ENCODE measurements around the gene SPEM3. TPM values are rescaled to one million over a fixed set of nuclear protein-coding genes. Genes with fewer than 3 reads are reported as not detected.

Gene SPEM3
- polyA plus RNA-seq, 2 of the 4 experiments (the other 2 are of a cell fraction): not detected

DNA sequence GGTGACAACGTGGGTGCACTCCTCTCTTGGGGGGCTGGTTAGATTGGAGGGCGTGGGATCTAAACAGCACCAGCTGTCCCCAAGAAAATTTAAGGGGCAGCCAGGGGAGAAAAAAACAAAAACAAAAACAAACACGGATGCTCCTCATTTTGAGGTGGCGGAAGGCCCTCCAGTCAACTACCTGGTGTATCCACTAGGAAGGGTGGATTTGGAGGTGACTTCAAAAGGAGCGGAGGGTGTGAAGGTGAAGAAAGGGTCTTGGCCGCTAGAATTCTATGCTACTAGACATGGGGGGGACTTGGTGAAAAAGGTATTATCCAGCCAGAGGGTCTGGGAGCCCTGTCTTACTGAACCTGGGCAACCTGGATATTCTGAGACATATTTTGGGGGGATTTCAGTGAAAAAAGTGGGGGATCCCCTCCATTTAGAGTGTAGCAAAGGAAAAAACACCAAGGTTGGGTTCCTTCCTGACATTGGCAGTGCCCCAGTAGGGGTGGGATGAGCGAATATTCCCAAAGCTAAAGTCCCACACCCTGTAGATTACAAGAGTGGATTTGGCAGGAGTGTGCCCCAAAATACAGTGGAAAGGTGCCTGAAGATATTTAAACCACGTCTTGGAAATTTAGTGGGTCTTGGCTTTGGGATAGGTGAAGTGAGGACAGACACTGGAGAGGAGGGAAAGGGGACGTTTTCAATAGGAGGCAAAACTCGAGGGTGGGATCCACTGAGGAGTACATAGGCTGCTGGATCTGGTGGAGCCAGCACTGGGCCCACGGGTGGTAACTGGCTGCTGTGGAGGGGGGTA lies 10.2 kb downstream of the SPEM3 start:
- Histone ChIP-seq H3K9me3 (no peaks in the 10 kb centered on the region), H3K4me2 (peak overlapping the region; percentile 98), H3K4me3 (peak overlapping the region; percentile 52), H3K27ac (peak overlapping the region in 1 of 2 experiments; percentile 85; a peak in 3 of 6 replicates), H3K4me1 (peaks cover 32% of the 10 kb centered on the region)
- no peak for DNase-seq (ENCODE audit: low read depth in 1 of 2, low spot score in 1 of 2)
- 77% methylated on average over 11 of the region's 11 CpGs for WGBS (ENCODE audit: missing lambda C conversion rate)
- no peak for FAIRE-seq
- TF ChIP-seq KDM5A (IDR thresholded peaks at IDR 0.05) (no peak), FOSB (CRISPR knock-in tag; IDR thresholded peaks at IDR 0.05) (no peak), RAD21 (conservative IDR thresholded peaks at IDR 0.05 in 1 of 2, IDR thresholded peaks at IDR 0.05 in 1 of 2) (no peak), RCOR1 (IDR thresholded peaks at IDR 0.05; ENCODE audit: low read depth, low read length) (no peak), NR3C1 (IDR thresholded peaks at IDR 0.05) (no peak), FOXS1 (CRISPR knock-in tag; IDR thresholded peaks at IDR 0.05) (no peak), CHD2 (IDR thresholded peaks at IDR 0.05; ENCODE audit: low read length, partially characterized antibody) (no peak)
- TF ChIP-seq, protein P1, sequence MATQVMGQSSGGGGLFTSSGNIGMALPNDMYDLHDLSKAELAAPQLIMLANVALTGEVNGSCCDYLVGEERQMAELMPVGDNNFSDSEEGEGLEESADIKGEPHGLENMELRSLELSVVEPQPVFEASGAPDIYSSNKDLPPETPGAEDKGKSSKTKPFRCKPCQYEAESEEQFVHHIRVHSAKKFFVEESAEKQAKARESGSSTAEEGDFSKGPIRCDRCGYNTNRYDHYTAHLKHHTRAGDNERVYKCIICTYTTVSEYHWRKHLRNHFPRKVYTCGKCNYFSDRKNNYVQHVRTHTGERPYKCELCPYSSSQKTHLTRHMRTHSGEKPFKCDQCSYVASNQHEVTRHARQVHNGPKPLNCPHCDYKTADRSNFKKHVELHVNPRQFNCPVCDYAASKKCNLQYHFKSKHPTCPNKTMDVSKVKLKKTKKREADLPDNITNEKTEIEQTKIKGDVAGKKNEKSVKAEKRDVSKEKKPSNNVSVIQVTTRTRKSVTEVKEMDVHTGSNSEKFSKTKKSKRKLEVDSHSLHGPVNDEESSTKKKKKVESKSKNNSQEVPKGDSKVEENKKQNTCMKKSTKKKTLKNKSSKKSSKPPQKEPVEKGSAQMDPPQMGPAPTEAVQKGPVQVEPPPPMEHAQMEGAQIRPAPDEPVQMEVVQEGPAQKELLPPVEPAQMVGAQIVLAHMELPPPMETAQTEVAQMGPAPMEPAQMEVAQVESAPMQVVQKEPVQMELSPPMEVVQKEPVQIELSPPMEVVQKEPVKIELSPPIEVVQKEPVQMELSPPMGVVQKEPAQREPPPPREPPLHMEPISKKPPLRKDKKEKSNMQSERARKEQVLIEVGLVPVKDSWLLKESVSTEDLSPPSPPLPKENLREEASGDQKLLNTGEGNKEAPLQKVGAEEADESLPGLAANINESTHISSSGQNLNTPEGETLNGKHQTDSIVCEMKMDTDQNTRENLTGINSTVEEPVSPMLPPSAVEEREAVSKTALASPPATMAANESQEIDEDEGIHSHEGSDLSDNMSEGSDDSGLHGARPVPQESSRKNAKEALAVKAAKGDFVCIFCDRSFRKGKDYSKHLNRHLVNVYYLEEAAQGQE (IDR thresholded peaks at IDR 0.05): no peak
- no peak for ATAC-seq
- ChIA-PET CTCF (interaction anchor here (0.6 to 17.0 kb wide), 12 partner anchors 13 to 177 kb away, joined by 3 to 342 read pairs (median 15); partner anchors contain the start of genes CHRNB1, KCTD11, SENP3 and SLC35G6), POLR2A (interaction anchor here (0.6 kb wide), 2 partner anchors 19 to 43 kb away, joined by 3 to 5 read pairs; partner anchors contain the start of gene SPEM1)

DNA sequence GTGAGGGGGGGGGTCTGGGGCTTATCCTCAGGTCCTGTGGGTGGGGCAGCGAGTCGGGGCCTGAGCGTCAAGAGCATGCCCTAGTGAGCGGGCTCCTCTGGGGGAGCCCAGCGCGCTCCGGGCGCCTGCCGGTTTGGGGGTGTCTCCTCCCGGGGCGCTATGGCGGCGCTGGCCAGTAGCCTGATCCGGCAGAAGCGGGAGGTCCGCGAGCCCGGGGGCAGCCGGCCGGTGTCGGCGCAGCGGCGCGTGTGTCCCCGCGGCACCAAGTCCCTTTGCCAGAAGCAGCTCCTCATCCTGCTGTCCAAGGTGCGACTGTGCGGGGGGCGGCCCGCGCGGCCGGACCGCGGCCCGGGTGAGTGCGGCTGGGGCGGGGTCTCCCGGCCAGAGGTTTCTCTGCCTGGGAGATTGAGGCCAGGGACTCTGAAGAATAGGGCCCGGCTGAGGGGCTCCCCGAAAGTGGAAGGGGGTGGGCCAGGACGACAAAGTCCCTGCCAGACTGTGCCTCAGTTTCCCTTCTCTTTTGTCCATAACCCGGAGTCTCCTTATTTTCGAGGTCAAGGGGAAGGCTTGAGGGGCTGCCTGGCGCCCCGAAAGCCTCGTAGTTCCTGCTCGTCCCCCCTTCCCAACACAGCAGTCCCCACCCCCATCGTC lies 10.9 kb downstream of the SPEM3 start, which contains the start of gene FGF11:
Gene FGF11 (plus strand): TSS at position 51 of the 651 bp plus-strand sequence. CDS start 109 bp downstream, at position 160.
- H3K4me2 ChIP-seq: peak within 1 kb of the TSS; percentile 98
- peak within 1 kb of the TSS; percentile 65 to 85 for H3K27ac ChIP-seq
- no peak for DNase-seq (ENCODE audit: low read depth in 1 of 2, low spot score in 1 of 2)
- CTCF ChIA-PET: interaction anchor here (0.6 to 17.0 kb wide), 9 partner anchors 18 to 197 kb away, joined by 3 to 342 read pairs (median 8); partner anchors contain the start of genes CHRNB1, KCTD11, SENP3 and TMEM95
- peak within 1 kb of the TSS; percentile 52 for H3K4me3 ChIP-seq
- no peaks in the 10 kb centered on the region for H3K9me3 ChIP-seq
- no peak for ATAC-seq
- POLR2A ChIA-PET: interaction anchor here (0.6 to 1.4 kb wide), 4 partner anchors 9 to 46 kb away, joined by 3 to 6 read pairs (median 4); partner anchors contain the start of gene SPEM1
- H3K4me1 ChIP-seq: peaks cover 37% of the 10 kb centered on the region
- TF ChIP-seq MAFK (IDR thresholded peaks at IDR 0.05; ENCODE audit: partially characterized antibody) (no peak), POLR2A (IDR thresholded peaks at IDR 0.05; ENCODE audit: low read length) (peak; percentile 5)
- TF ChIP-seq, protein P1 (IDR thresholded peaks at IDR 0.05): peak; percentile 66; the same call in 1 of the 2 replicates
- TF ChIP-seq, protein P2, sequence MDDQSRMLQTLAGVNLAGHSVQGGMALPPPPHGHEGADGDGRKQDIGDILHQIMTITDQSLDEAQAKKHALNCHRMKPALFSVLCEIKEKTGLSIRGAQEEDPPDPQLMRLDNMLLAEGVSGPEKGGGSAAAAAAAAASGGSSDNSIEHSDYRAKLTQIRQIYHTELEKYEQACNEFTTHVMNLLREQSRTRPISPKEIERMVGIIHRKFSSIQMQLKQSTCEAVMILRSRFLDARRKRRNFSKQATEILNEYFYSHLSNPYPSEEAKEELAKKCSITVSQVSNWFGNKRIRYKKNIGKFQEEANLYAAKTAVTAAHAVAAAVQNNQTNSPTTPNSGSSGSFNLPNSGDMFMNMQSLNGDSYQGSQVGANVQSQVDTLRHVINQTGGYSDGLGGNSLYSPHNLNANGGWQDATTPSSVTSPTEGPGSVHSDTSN (IDR thresholded peaks at IDR 0.05): peak; percentile 52; the same call in 1 of the 2 replicates
- no peak for FAIRE-seq
- 29% methylated on average over 29 of the region's 50 CpGs for WGBS (ENCODE audit: missing lambda C conversion rate)

Measured in A549 (cell line).